AG08396 (cell line): ENCODE results near the gene TNFRSF14.

Source experiments
- DNase-seq: peaks from one replicate; pipeline ENCODE4 v3.0.0; 2012; ENCODE audit warnings: low spot score, mixed read lengths

TNFRSF14 gene

GRCh38 chr1:2588661-2589430, 32.7 kb downstream of the TNFRSF14 start:
- no peak for DNase-seq

- DNase-seq, result no peak
Measured at GRCh38 chr1:2589431-2590232, 33.5 kb downstream of the TNFRSF14 start.

GRCh38 chr1:2590233-2591141, 34.3 kb downstream of the TNFRSF14 start:
- DNase-seq, result no peak

- DNase-seq, result no peak
Measured at GRCh38 chr1:2591233-2591580, 35.0 kb downstream of the TNFRSF14 start.

- DNase-seq, result no peak
Measured at GRCh38 chr1:2591581-2592261, 35.5 kb downstream of the TNFRSF14 start.

- no peak for DNase-seq
Measured at GRCh38 chr1:2592672-2593071, 36.5 kb downstream of the TNFRSF14 start.

GRCh38 chr1:2593251-2593878, 37.2 kb downstream of the TNFRSF14 start:
- DNase-seq, result no peak

GRCh38 chr1:2594001-2594640, 38.0 kb downstream of the TNFRSF14 start:
- DNase-seq, result peak; percentile 49

- DNase-seq, result no peak
Measured at GRCh38 chr1:2594641-2595131, 38.5 kb downstream of the TNFRSF14 start.

GRCh38 chr1:2595261-2595811, 39.2 kb downstream of the TNFRSF14 start:
- no peak for DNase-seq

- DNase-seq, result no peak
Measured at GRCh38 chr1:2595812-2596529, 39.8 kb downstream of the TNFRSF14 start.

GRCh38 chr1:2596530-2597333, 40.6 kb downstream of the TNFRSF14 start:
- DNase-seq, result no peak

- DNase-seq, result no peak
Measured at GRCh38 chr1:2597441-2598328, 41.5 kb downstream of the TNFRSF14 start.

GRCh38 chr1:2598329-2598931, 42.3 kb downstream of the TNFRSF14 start:
- DNase-seq, result no peak

- DNase-seq, result no peak
Measured at GRCh38 chr1:2601721-2602303, 45.6 kb downstream of the TNFRSF14 start.

GRCh38 chr1:2602311-2602835, 46.2 kb downstream of the TNFRSF14 start:
- no peak for DNase-seq
